Suprapubic skin (tissue), 4 donors: ENCODE results near the gene CCM2. TPM values are rescaled to one million over a fixed set of nuclear protein-coding genes. Genes with fewer than 3 reads are reported as not detected.

Experiments used
- DNase-seq, 2 donors: peaks; one replicate each; pipeline ENCODE4 v3.0.0-alpha.2; 2019; ENCODE audit warnings: low spot score in 2 of 2
- H3K27ac ChIP-seq: fragments of 200-600 bp; sonication (generic); one replicate; pipeline ENCODE4 v1.5.1; 2019
- H3K27me3 ChIP-seq: fragments of 200-600 bp; sonication (generic); one replicate; pipeline ENCODE4 v1.5.1; 2019
- H3K36me3 ChIP-seq: fragments of 200-600 bp; sonication (generic); one replicate; pipeline ENCODE4 v1.5.1; 2019
- H3K4me1 ChIP-seq: fragments of 200-600 bp; sonication (generic); one replicate; pipeline ENCODE4 v1.5.1; 2019
- H3K4me3 ChIP-seq: fragments of 200-600 bp; sonication (generic); one replicate; pipeline ENCODE4 v1.5.1; 2019; ENCODE audit warnings: mild to moderate bottlenecking
- H3K9me3 ChIP-seq: fragments of 200-600 bp; sonication (generic); one replicate; pipeline ENCODE4 v1.5.1; 2019
- CTCF ChIP-seq, 2 donors: fragments of 200-600 bp in 1 of 2; fragments of 450-650 bp in 1 of 2; sonication (generic) in 1 of 2; IDR thresholded peaks; one replicate each; pipeline ENCODE4 v1.5.1; 2016 to 2019; ENCODE audit warnings: antibody characterized with exemption in 2 of 2, mild to moderate bottlenecking in 1 of 2, moderate library complexity in 1 of 2
- EP300 ChIP-seq: sonication (generic); formaldehyde crosslinking; IDR thresholded peaks from one replicate; pipeline ENCODE4 v1.6.1; 2017; ENCODE audit warnings: antibody characterized with exemption
- POLR2A ChIP-seq, 2 donors: fragments of 450-650 bp; IDR thresholded peaks; one replicate each; pipeline ENCODE4 v1.6.1; 2017; ENCODE audit warnings: antibody characterized with exemption in 2 of 2, mild to moderate bottlenecking in 2 of 2, moderate library complexity in 2 of 2
- POLR2AphosphoS5 ChIP-seq, 3 donors: sonication (generic); formaldehyde crosslinking; IDR thresholded peaks; one replicate each; pipeline ENCODE4 v1.6.1; 2017; ENCODE audit warnings: antibody characterized with exemption in 3 of 3
- WGBS: methylation state at CpG from one replicate; pipeline ENCODE4 v1.1.5; 2018; 5-methylcytosine and 5-hydroxymethylcytosine counted together
- total RNA-seq, 4 donors: library from RNA; depleted of rRNA; stranded (reverse); fragments of >200 nt; gene quantifications; one replicate each; pipeline ENCODE4 v1.1.0, GENCODE V29; 2016

Gene CCM2
- total RNA-seq, 4 donors from 2014 or later = 34.3 to 42.3 (median 35.9) TPM

GRCh38 chr7:45102785-45103712 is 103.0 kb downstream of the CCM2 start:
- Histone ChIP-seq H3K4me3 (no peak overlapping the region), H3K36me3 (peaks cover 90% of the 10 kb centered on the region), H3K4me1 (peaks cover 13% of the 10 kb centered on the region), H3K9me3 (no peaks in the 10 kb centered on the region), H3K27ac (no peak overlapping the region), H3K27me3 (no peaks in the 10 kb centered on the region)
- TF ChIP-seq CTCF (IDR thresholded peaks at IDR 0.05) (no peak), POLR2A (IDR thresholded peaks at IDR 0.05) (no peak), POLR2AphosphoS5 (IDR thresholded peaks at IDR 0.05) (no peak), EP300 (no peak)
- DNase-seq = no peak
- WGBS = 90% methylated on average over 11 of the region's 14 CpGs

- 93% methylated on average over 12 of the region's 17 CpGs for WGBS
- Histone ChIP-seq H3K4me3 (no peak overlapping the region), H3K27me3 (no peaks in the 10 kb centered on the region), H3K9me3 (no peaks in the 10 kb centered on the region), H3K27ac (no peak overlapping the region), H3K4me1 (peaks cover 22% of the 10 kb centered on the region), H3K36me3 (peaks cover 99% of the 10 kb centered on the region)
- TF ChIP-seq POLR2AphosphoS5 (IDR thresholded peaks at IDR 0.05) = no peak
- TF ChIP-seq POLR2A (IDR thresholded peaks at IDR 0.05) = no peak
- no peak for TF ChIP-seq EP300
- TF ChIP-seq CTCF (IDR thresholded peaks at IDR 0.05) = no peak
- no peak for DNase-seq
Measured at GRCh38 chr7:45103958-45104843, 104.2 kb downstream of the CCM2 start.

GRCh38 chr7:45104844-45105587 is 105.0 kb downstream of the CCM2 start:
- 94% methylated on average over 11 of the region's 12 CpGs for WGBS
- no peaks in the 10 kb centered on the region for H3K27me3 ChIP-seq
- no peak for DNase-seq
- peaks cover 91% of the 10 kb centered on the region for H3K36me3 ChIP-seq
- no peaks in the 10 kb centered on the region for H3K9me3 ChIP-seq
- H3K4me1 ChIP-seq = peaks cover 22% of the 10 kb centered on the region
- TF ChIP-seq EP300 = no peak
- no peak for TF ChIP-seq POLR2A (IDR thresholded peaks at IDR 0.05)
- TF ChIP-seq POLR2AphosphoS5 (IDR thresholded peaks at IDR 0.05) = no peak
- no peak for TF ChIP-seq CTCF (IDR thresholded peaks at IDR 0.05)
- H3K27ac ChIP-seq = no peak overlapping the region
- no peak overlapping the region for H3K4me3 ChIP-seq

- WGBS = 93% methylated on average over 8 of the region's 8 CpGs
- no peak overlapping the region for H3K27ac ChIP-seq
Measured at GRCh38 chr7:45105588-45106188, 105.7 kb downstream of the CCM2 start.

More at GRCh38 chr7:45105588-45106188, 105.7 kb downstream of the CCM2 start:
- H3K4me3 ChIP-seq = no peak overlapping the region
- TF ChIP-seq CTCF (IDR thresholded peaks at IDR 0.05) (no peak), POLR2AphosphoS5 (IDR thresholded peaks at IDR 0.05) (no peak), POLR2A (IDR thresholded peaks at IDR 0.05) (no peak), EP300 (no peak)
- no peaks in the 10 kb centered on the region for H3K27me3 ChIP-seq
- no peak for DNase-seq
- peaks cover 27% of the 10 kb centered on the region for H3K4me1 ChIP-seq
- H3K9me3 ChIP-seq = no peaks in the 10 kb centered on the region
- H3K36me3 ChIP-seq = peaks cover 85% of the 10 kb centered on the region
